Measurements from ENCODE around the gene MYBBP1A. TPM values are rescaled to one million over a fixed set of nuclear protein-coding genes. Genes with fewer than 3 reads are reported as not detected.

Gene MYBBP1A
- total and polyA plus RNA-seq, 2 of the 13 experiments (the other 11 are each of a cell fraction or from before 2014, with no cell fraction given) = 18.6 to 54.8 TPM

- intact Hi-C loops (cut with micrococcal nuclease; ENCODE audit: unreplicated experiment) = no loop called here
- FAIRE-seq = no peak
- Histone ChIP-seq H3K27ac (ENCODE audit: extremely low read length, insufficient read depth, low read length) (no peak overlapping the region), H3K27me3 (ENCODE audit: control insufficient read depth in 1 of 2, insufficient read depth in 2 of 2, low read length in 2 of 2) (peaks cover 0 to 2% of the 10 kb centered on the region in 2 experiments; a peak in 1 of 5 replicates), H3K9me3 (ENCODE audit: low read length) (no peaks in the 10 kb centered on the region), H3K4me2 (ENCODE audit: low read depth, low read length) (no peak overlapping the region), H3K79me2 (ENCODE audit: insufficient read depth, low read length) (no peaks in the 10 kb centered on the region), H3K9ac (ENCODE audit: insufficient read depth, low read depth, low read length) (no peak overlapping the region), H3K4me1 (ENCODE audit: insufficient read depth, low read length) (peaks cover 22% of the 10 kb centered on the region), H3K36me3 (replicated peaks in 1 of 2; ENCODE audit: control insufficient read depth in 1 of 2, insufficient read depth in 2 of 2, low read length in 2 of 2) (no peaks in the 10 kb centered on the region), H4K20me1 (ENCODE audit: insufficient read depth, low read length) (no peaks in the 10 kb centered on the region), H3K4me3 (replicated peaks in 1 of 3; ENCODE audit: insufficient read depth in 1 of 3, low read depth in 2 of 3, low read length in 3 of 3) (no peak overlapping the region), H2AFZ (ENCODE audit: low read length) (no peak overlapping the region)
- DNase-seq (ENCODE audit: low spot score) = no peak
- ChIA-PET CTCF (ENCODE audit: low intra/inter-chr PET ratio, low total read pairs) (no interaction called here), POLR2A (no interaction called here)
- no peak for TF ChIP-seq HIVEP1 (CRISPR knock-in tag; IDR thresholded peaks at IDR 0.05)
- TF ChIP-seq HDAC1 (CRISPR knock-in tag; IDR thresholded peaks at IDR 0.05) = no peak
- peak; percentile 63 for TF ChIP-seq AGO2 (optimal IDR thresholded peaks at IDR 0.05; ENCODE audit: low read depth, low read length)
- TF ChIP-seq RBFOX2 (IDR thresholded peaks at IDR 0.05; ENCODE audit: low read depth, low read length) = 0 out of 2 replicates have a peak, but pooled peaks have one; percentile 27
- no peak for TF ChIP-seq TCF7L2 (IDR thresholded peaks at IDR 0.05; ENCODE audit: low read depth, low read length)
- TF ChIP-seq ZBTB34 (CRISPR knock-in tag; IDR thresholded peaks at IDR 0.05) = no peak
- no peak for TF ChIP-seq TEAD3 (CRISPR knock-in tag; optimal IDR thresholded peaks at IDR 0.05; ENCODE audit: borderline replicate concordance)
- TF ChIP-seq SNAI1 (CRISPR knock-in tag; IDR thresholded peaks at IDR 0.05; ENCODE audit: borderline replicate concordance) = no peak
- TF ChIP-seq HMGXB4 (CRISPR knock-in tag; IDR thresholded peaks at IDR 0.05; ENCODE audit: borderline replicate concordance in 1 of 2, low read depth in 1 of 2) = no peak
- no peak for TF ChIP-seq ZNF234 (CRISPR knock-in tag; conservative IDR thresholded peaks at IDR 0.05)
- ATAC-seq = no peak
- in situ Hi-C loops (cut with HindIII; ENCODE audit: extremely low pct_ligation_motif_present, low pct_unique_long_range_greater_than_20kb) = no loop called here
- BruUV-seq (replicated peaks) = no TSS peak
- WGBS (ENCODE audit: low lambda C conversion rate) = 76% methylated on average over 19 of the region's 29 CpGs
Measured at GRCh38 chr17:4594931-4595684, 39.9 kb upstream of the MYBBP1A start.
